Measurements from ENCODE around the gene MEGF6. TPM values are rescaled to one million over a fixed set of nuclear protein-coding genes. Genes with fewer than 3 reads are reported as not detected.

The MEGF6 gene
- total RNA-seq, 2 donors from 2014 or later: 83.0 to 103 TPM

GRCh38 chr1:3476666-3477065, 134.6 kb downstream of the MEGF6 start:
- H3K27ac ChIP-seq (ENCODE audit: low read depth, low read length): no peak overlapping the region
- no peak overlapping the region for H3K9ac ChIP-seq (ENCODE audit: extremely low read depth, low read length, poor library complexity, severe bottlenecking)
- H3K36me3 Mint-ChIP-seq (ENCODE audit: low read depth): peaks cover 16% of the 10 kb centered on the region
- H3K4me3 ChIP-seq (ENCODE audit: low read length): no peak overlapping the region
- H3K27me3 Mint-ChIP-seq (ENCODE audit: insufficient read depth): no peaks in the 10 kb centered on the region
- H3K4me1 ChIP-seq (ENCODE audit: control insufficient read depth, insufficient read depth, low read length): peaks cover 3% of the 10 kb centered on the region
- 95 to 98% methylated on average over 13 to 16 of the region's 16 CpGs for WGBS, 2 experiments (ENCODE audit: insufficient coverage in 1 of 2, insufficient read length in 1 of 2)
- TF ChIP-seq CTCF (conservative IDR thresholded peaks at IDR 0.05): no peak
- no peaks in the 10 kb centered on the region for H3K9me3 ChIP-seq (ENCODE audit: control insufficient read depth, low read length)
- H3K4me3 Mint-ChIP-seq: no peak overlapping the region
- no peaks in the 10 kb centered on the region for H3K9me3 Mint-ChIP-seq
- no peak overlapping the region for H3K27ac Mint-ChIP-seq
- DNase-seq: no peak
- peaks cover 20% of the 10 kb centered on the region for H3K36me3 ChIP-seq (ENCODE audit: control insufficient read depth, insufficient read depth, low read length)
- no peaks in the 10 kb centered on the region for H3K4me1 Mint-ChIP-seq
- no peaks in the 10 kb centered on the region for H3K27me3 ChIP-seq (ENCODE audit: control insufficient read depth, insufficient read depth, low read length, poor library complexity, severe bottlenecking)

GRCh38 chr1:3475839-3476573, 135.3 kb downstream of the MEGF6 start:
- Mint-ChIP-seq H3K4me3 (no peak overlapping the region), H3K9me3 (no peaks in the 10 kb centered on the region), H3K27ac (no peak overlapping the region), H3K4me1 (no peaks in the 10 kb centered on the region), H3K27me3 (ENCODE audit: insufficient read depth) (no peaks in the 10 kb centered on the region), H3K36me3 (ENCODE audit: low read depth) (peaks cover 16% of the 10 kb centered on the region)
- Histone ChIP-seq H3K4me3 (ENCODE audit: low read length) (no peak overlapping the region), H3K27me3 (ENCODE audit: control insufficient read depth, insufficient read depth, low read length, poor library complexity, severe bottlenecking) (no peaks in the 10 kb centered on the region), H3K4me1 (ENCODE audit: control insufficient read depth, insufficient read depth, low read length) (peaks cover 7% of the 10 kb centered on the region), H3K27ac (ENCODE audit: low read depth, low read length) (no peak overlapping the region), H3K9me3 (ENCODE audit: control insufficient read depth, low read length) (no peaks in the 10 kb centered on the region), H3K9ac (ENCODE audit: extremely low read depth, low read length, poor library complexity, severe bottlenecking) (no peak overlapping the region), H3K36me3 (ENCODE audit: control insufficient read depth, insufficient read depth, low read length) (peaks cover 20% of the 10 kb centered on the region)
- 90 to 95% methylated on average over 11 to 14 of the region's 14 CpGs for WGBS, 2 experiments (ENCODE audit: insufficient coverage in 1 of 2, insufficient read length in 1 of 2)
- TF ChIP-seq CTCF (conservative IDR thresholded peaks at IDR 0.05): no peak
- no peak for DNase-seq

GRCh38 chr1:3474421-3474820, 136.9 kb downstream of the MEGF6 start:
- 78 to 87% methylated on average over 5 to 10 of the region's 10 CpGs for WGBS, 2 experiments (ENCODE audit: insufficient coverage in 1 of 2, insufficient read length in 1 of 2)
- Mint-ChIP-seq H3K36me3 (ENCODE audit: low read depth) (peaks cover 23% of the 10 kb centered on the region), H3K4me1 (peaks cover 7% of the 10 kb centered on the region), H3K9me3 (no peaks in the 10 kb centered on the region), H3K27ac (no peak overlapping the region), H3K27me3 (ENCODE audit: insufficient read depth) (no peaks in the 10 kb centered on the region), H3K4me3 (no peak overlapping the region)
- H3K4me3 ChIP-seq (ENCODE audit: low read length): no peak overlapping the region
- H3K27me3 ChIP-seq (ENCODE audit: control insufficient read depth, insufficient read depth, low read length, poor library complexity, severe bottlenecking): no peaks in the 10 kb centered on the region
- peaks cover 20% of the 10 kb centered on the region for H3K36me3 ChIP-seq (ENCODE audit: control insufficient read depth, insufficient read depth, low read length)
- no peaks in the 10 kb centered on the region for H3K9me3 ChIP-seq (ENCODE audit: control insufficient read depth, low read length)
- no peak overlapping the region for H3K9ac ChIP-seq (ENCODE audit: extremely low read depth, low read length, poor library complexity, severe bottlenecking)
- peaks cover 8% of the 10 kb centered on the region for H3K4me1 ChIP-seq (ENCODE audit: control insufficient read depth, insufficient read depth, low read length)
- DNase-seq: no peak
- no peak overlapping the region for H3K27ac ChIP-seq (ENCODE audit: low read depth, low read length)
- TF ChIP-seq CTCF (conservative IDR thresholded peaks at IDR 0.05): no peak
